Neural progenitor cell (in vitro differentiated cells): Measurements from ENCODE around the gene BMS1.

ENCODE experiments used
- EZH2phosphoT487 ChIP-seq: fragments of 200-600 bp; sonication (generic); IDR thresholded peaks from 2 replicates; pipeline ENCODE4 v1.6.1; 2017; ENCODE audit warnings: antibody characterized with exemption
- TF ChIP-seq, protein P1 (sequence below): fragments of 200-600 bp; sonication (generic); IDR thresholded peaks from 2 replicates; pipeline ENCODE4 v1.5.1; 2017; ENCODE audit warnings: antibody characterized with exemption, mild to moderate bottlenecking

DNA sequence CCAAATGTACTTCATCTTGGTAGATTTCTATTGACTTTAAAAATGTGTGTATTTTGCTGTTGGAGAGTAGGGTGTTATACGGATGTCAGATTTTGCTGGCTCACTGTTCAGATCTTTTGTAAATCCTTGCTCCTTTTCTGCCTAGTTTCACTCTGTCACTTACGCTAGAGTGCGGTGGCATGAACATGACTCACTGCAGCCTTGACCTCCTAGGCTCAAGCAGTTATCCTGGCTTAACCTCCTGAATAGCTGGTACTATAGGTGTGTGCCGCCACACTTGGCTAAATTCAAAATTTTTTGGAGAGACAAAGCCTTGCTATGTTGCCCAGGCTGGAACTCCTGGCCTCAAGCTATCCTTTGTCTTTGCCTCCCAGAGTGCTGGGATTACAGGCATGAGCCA is 29.4 kb downstream of the BMS1 start:
- TF ChIP-seq, protein P1, sequence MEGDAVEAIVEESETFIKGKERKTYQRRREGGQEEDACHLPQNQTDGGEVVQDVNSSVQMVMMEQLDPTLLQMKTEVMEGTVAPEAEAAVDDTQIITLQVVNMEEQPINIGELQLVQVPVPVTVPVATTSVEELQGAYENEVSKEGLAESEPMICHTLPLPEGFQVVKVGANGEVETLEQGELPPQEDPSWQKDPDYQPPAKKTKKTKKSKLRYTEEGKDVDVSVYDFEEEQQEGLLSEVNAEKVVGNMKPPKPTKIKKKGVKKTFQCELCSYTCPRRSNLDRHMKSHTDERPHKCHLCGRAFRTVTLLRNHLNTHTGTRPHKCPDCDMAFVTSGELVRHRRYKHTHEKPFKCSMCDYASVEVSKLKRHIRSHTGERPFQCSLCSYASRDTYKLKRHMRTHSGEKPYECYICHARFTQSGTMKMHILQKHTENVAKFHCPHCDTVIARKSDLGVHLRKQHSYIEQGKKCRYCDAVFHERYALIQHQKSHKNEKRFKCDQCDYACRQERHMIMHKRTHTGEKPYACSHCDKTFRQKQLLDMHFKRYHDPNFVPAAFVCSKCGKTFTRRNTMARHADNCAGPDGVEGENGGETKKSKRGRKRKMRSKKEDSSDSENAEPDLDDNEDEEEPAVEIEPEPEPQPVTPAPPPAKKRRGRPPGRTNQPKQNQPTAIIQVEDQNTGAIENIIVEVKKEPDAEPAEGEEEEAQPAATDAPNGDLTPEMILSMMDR = no peak
- no peak for TF ChIP-seq EZH2phosphoT487
